ENCODE measurements around the gene PIGO. TPM values are rescaled to one million over a fixed set of nuclear protein-coding genes. Genes with fewer than 3 reads are reported as not detected.

PIGO gene
- total RNA-seq, result 10 to 100 TPM; 32.4 to 38.7 TPM
- long read RNA-seq, partial matches to known transcripts, result 124 of 136 reads
- long read RNA-seq, other reads (novel, unspliced or antisense), result 10 of 136 reads

GRCh38 chr9:35096035-35096849, at the start of gene PIGO:
TSS of gene PIGO (minus strand) at chr9:35096591. CDS start at chr9:35095565, 1,026 bp downstream.
- intact Hi-C loops (cut with DNase I, micrococcal nuclease), result loop anchor here in 1 of 2 donors (5.0 kb wide), 1 partner anchor 194 kb away; no protein-coding TSS in a partner anchor
- DNase-seq (peak; percentile 89 to 95), ATAC-seq (peak; percentile 93)

GRCh38 chr9:35142037-35142436, 45.6 kb upstream of the PIGO start:
- DNase-seq (no peak), ATAC-seq (no peak)
- intact Hi-C loops (cut with DNase I, micrococcal nuclease), result no loop called here

- no peak for DNase-seq
- intact Hi-C loops (cut with DNase I, micrococcal nuclease), result no loop called here
- no peak for ATAC-seq
Observed at GRCh38 chr9:35140093-35140492, 43.7 kb upstream of the PIGO start.

GRCh38 chr9:35136866-35137265, 40.5 kb upstream of the PIGO start:
- ATAC-seq, result no peak
- intact Hi-C loops (cut with DNase I, micrococcal nuclease), result no loop called here
- no peak for DNase-seq

GRCh38 chr9:35135988-35136387, 39.6 kb upstream of the PIGO start:
- no peak for DNase-seq
- ATAC-seq, result no peak
- intact Hi-C loops (cut with DNase I, micrococcal nuclease), result no loop called here

- intact Hi-C loops (cut with DNase I, micrococcal nuclease), result no loop called here
- ATAC-seq (no peak), DNase-seq (no peak)
Observed at GRCh38 chr9:35134920-35135319, 38.5 kb upstream of the PIGO start.

- DNase-seq (peak; percentile 91), ATAC-seq (peak; percentile 56)
- intact Hi-C loops (cut with DNase I, micrococcal nuclease), result loop anchor here in 1 of 2 donors (5.0 kb wide), 2 partner anchors 140 to 360 kb away; no protein-coding TSS in a partner anchor
Observed at GRCh38 chr9:35116898-35117551, 20.6 kb upstream of the PIGO start.

- ATAC-seq, result no peak
- intact Hi-C loops (cut with DNase I, micrococcal nuclease), result loop anchor here in 1 of 2 donors (5.0 kb wide), 2 partner anchors 141 to 361 kb away; no protein-coding TSS in a partner anchor
Observed at GRCh38 chr9:35116539-35116897, 20.1 kb upstream of the PIGO start.

GRCh38 chr9:35115680-35116538, 19.5 kb upstream of the PIGO start, which contains the start of gene ATOSB:
TSS of gene ATOSB (minus strand) at chr9:35115862. CDS start at chr9:35108274, 7,588 bp downstream.
- intact Hi-C loops (cut with DNase I, micrococcal nuclease), result loop anchor here in 1 of 2 donors (5.0 kb wide), 2 partner anchors 141 to 361 kb away; no protein-coding TSS in a partner anchor
- DNase-seq (peak; percentile 98), ATAC-seq (peak; percentile 67)

More at GRCh38 chr9:35116539-35116897, 20.1 kb upstream of the PIGO start:
- DNase-seq, result no peak

GRCh38 chr9:35114840-35115628, 18.6 kb upstream of the PIGO start:
- intact Hi-C loops (cut with DNase I, micrococcal nuclease), result loop anchor here in 1 of 2 donors (5.0 kb wide), 2 partner anchors 142 to 362 kb away; no protein-coding TSS in a partner anchor
- peak; percentile 78 to 83 for DNase-seq
- peak; percentile 37 for ATAC-seq

GRCh38 chr9:35114113-35114839, 17.9 kb upstream of the PIGO start:
- DNase-seq, result peak; percentile 83 to 95
- ATAC-seq, result peak; percentile 43
- intact Hi-C loops (cut with DNase I, micrococcal nuclease), result no loop called here

- DNase-seq (peak in 1 of 2 donors; percentile 32), ATAC-seq (no peak)
- intact Hi-C loops (cut with DNase I, micrococcal nuclease), result no loop called here
Observed at GRCh38 chr9:35112257-35113020, 16.0 kb upstream of the PIGO start.

GRCh38 chr9:35111001-35111933, 14.9 kb upstream of the PIGO start:
- intact Hi-C loops (cut with DNase I, micrococcal nuclease), result no loop called here
- peak; percentile 63 for ATAC-seq

GRCh38 chr9:35110327-35110761, 14.0 kb upstream of the PIGO start:
- intact Hi-C loops (cut with DNase I, micrococcal nuclease), result no loop called here
- DNase-seq, result no peak

More at GRCh38 chr9:35111001-35111933, 14.9 kb upstream of the PIGO start:
- DNase-seq, result peak; percentile 98 to 99

GRCh38 chr9:35108946-35109575, 12.7 kb upstream of the PIGO start:
- no peak for DNase-seq
- intact Hi-C loops (cut with DNase I, micrococcal nuclease), result no loop called here

More at GRCh38 chr9:35110327-35110761, 14.0 kb upstream of the PIGO start:
- no peak for ATAC-seq

More at GRCh38 chr9:35108946-35109575, 12.7 kb upstream of the PIGO start:
- no peak for ATAC-seq

Measured in left colon (tissue), 2 donors.